Dendritic cell treated with granulocyte-macrophage colony-stimulating factor and Interleukin-4, amounts not matched to agents 40 ng/mL and 50 ng/mL, for 4 days (primary cell): Measurements from ENCODE around the gene PADI6.
A peak's percentile ranks its signal among the peaks of the same experiment; 100 is the strongest.

ENCODE experiments used
- H3K27ac Mint-ChIP-seq: one replicate; pipeline ENCODE4 v1.8.0; 2022; ENCODE audit warnings: mild to moderate bottlenecking, mixed read lengths
- H3K27me3 Mint-ChIP-seq: one replicate; pipeline ENCODE4 v1.8.0; 2022; ENCODE audit warnings: mild to moderate bottlenecking, mixed read lengths
- H3K36me3 Mint-ChIP-seq: one replicate; pipeline ENCODE4 v1.8.0; 2022; ENCODE audit warnings: low read depth, mixed read lengths
- H3K4me1 Mint-ChIP-seq: one replicate; pipeline ENCODE4 v1.8.0; 2022; ENCODE audit warnings: low read depth, mixed read lengths
- H3K4me3 Mint-ChIP-seq: one replicate; pipeline ENCODE4 v1.8.0; 2022; ENCODE audit warnings: mild to moderate bottlenecking, moderate library complexity, mixed read lengths
- H3K9me3 Mint-ChIP-seq: one replicate; pipeline ENCODE4 v1.8.0; 2022; ENCODE audit warnings: mixed read lengths
- intact Hi-C: fragments of 100-400 bp; cut with micrococcal nuclease; formaldehyde crosslinking; loops from one replicate; pipeline ENCODE4 v1.15.0; 2022

PADI6 gene

DNA sequence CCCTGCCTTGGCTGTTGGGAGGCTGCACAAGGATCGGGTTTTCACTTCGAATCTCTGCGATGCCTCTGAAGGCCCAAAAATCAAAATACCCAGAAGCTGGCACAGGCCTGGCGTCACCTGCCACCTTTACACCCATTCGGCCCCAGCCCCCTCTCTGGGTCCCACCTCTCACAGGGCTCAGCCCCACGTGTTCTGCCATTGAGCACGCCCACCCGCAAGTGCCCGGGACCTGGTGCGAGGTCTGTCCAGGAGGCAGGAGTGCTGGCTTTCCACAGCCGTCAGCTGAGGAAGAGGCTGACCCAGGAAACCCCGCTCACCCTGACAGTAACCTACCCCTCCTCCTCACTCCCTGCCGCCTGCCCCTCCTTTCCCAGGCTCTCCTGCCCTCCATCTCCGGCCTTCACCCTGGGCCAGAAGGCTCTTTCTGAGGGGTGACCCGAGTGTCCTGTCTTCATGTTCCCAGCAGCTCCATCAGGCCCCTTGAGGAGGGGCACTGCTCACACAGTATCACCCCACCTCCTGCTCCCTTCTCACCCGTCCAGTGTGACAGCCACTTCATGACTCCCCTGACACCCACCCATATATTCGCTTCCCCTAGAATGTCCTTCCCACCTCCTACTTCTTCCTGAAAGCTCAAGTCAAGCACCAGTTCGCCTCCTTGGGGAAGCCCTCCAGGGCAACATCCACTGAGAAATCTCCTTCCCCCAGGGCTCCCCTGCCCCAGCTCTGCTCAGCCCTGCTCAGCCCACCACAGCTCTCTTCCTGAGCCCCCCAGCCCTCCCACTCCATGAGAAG lies 54.0 kb downstream of the PADI6 start:
- no peak overlapping the region for H3K27ac Mint-ChIP-seq
- H3K4me3 Mint-ChIP-seq, result no peak overlapping the region
- no peaks in the 10 kb centered on the region for H3K9me3 Mint-ChIP-seq
- peaks cover 41% of the 10 kb centered on the region for H3K4me1 Mint-ChIP-seq
- H3K27me3 Mint-ChIP-seq, result no peaks in the 10 kb centered on the region
- intact Hi-C loops, result no loop called here
- peaks cover 93% of the 10 kb centered on the region for H3K36me3 Mint-ChIP-seq

DNA sequence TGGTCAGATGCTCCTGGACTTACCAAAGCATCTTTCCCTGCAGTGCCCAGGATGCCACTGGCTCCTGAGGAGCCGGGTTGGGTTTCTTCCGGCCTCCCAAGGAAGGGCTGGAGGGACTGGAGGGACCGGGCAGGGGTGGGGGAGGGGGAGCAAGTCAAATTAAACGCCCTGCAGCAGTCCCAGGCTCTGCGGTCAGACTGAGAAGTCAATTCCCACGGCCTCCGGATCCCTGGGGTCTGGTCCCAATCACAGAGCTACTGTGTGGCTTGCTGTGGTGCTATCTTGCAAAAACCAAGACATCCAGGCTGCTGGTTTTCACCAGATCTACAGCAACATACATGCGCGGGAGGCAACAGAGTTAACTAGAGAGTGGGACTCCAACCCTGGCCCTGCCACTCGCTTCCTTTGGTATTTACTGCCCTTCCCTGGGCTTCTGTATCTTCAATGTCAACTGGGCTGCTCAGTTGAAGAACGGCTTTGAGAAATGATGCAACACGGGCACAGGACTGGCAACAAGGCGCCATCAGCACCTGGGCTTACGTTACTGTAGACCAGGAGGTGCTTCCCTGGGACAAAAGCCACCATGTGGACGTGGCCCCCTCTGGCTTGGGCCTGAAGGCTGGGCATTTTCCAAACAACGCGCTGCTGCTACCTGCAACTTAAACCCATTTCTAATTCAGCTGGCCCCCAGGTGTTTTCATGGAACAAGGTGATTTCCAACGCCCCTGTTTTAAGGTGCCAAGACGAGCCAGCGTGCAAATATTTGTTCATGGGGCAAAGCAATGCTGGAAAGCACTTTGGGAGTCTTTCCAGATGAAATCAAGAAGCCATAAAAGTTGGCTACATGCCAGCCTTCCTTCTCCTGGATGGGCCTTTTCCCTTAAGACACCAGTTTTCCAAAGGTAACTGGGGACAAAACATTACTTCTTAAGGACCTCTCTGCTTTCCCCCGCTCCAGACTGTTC lies 56.0 kb downstream of the PADI6 start:
- Mint-ChIP-seq H3K4me1 (peaks cover 59% of the 10 kb centered on the region), H3K36me3 (peaks cover 88% of the 10 kb centered on the region), H3K4me3 (no peak overlapping the region), H3K9me3 (no peaks in the 10 kb centered on the region), H3K27ac (no peak overlapping the region), H3K27me3 (no peaks in the 10 kb centered on the region)
- intact Hi-C loops, result no loop called here

DNA sequence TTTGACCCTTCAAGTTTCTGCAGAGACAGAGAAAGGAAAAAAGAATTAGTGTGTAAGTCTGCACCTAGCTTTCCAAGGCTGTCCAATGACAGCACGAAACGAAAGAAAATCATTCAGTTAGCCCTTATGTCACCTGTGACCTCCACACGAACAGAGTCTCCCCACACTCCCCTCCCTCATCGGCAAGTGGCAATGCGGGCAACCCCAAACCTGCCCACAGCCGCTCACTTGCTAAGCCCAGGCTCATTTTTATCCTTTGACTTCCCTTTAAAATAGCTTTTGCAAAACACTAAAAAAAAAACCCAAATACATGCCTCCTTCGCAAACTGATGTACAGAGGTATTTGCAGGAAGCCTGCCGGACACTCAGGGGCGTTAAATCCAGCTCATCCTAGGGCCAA lies 57.2 kb downstream of the PADI6 start:
- intact Hi-C loops, result no loop called here
- H3K27me3 Mint-ChIP-seq, result no peaks in the 10 kb centered on the region
- no peaks in the 10 kb centered on the region for H3K9me3 Mint-ChIP-seq
- H3K27ac Mint-ChIP-seq, result no peak overlapping the region
- peaks cover 68% of the 10 kb centered on the region for H3K4me1 Mint-ChIP-seq
- H3K36me3 Mint-ChIP-seq, result peaks cover 88% of the 10 kb centered on the region
- no peak overlapping the region for H3K4me3 Mint-ChIP-seq

DNA sequence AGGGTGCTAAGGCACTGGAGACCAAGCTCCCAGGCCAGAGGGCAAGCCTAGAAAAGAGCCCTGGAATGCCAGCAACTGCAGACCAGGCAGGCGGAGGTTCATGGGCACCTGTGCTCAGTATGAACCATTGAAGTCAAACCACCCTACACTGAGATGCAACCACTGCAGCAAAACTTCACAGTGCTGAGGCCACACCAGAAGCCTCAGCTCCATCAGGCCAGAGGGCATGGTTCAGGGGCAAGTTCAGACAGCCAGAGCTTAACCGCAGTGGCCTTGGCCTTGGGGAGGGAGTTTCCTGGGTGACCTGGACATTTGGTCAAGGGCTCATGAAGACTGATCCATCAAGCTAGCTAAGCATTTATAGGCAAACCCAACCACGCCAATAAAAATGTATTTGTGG lies 60.4 kb downstream of the PADI6 start:
- Mint-ChIP-seq H3K9me3 (no peaks in the 10 kb centered on the region), H3K4me1 (peaks cover 72% of the 10 kb centered on the region), H3K27ac (peak overlapping the region; percentile 93), H3K36me3 (peaks cover 84% of the 10 kb centered on the region), H3K4me3 (peak overlapping the region; percentile 17), H3K27me3 (no peaks in the 10 kb centered on the region)
- intact Hi-C loops, result loop anchor here (10.0 kb wide), 1 partner anchor 182 kb away; no protein-coding TSS in a partner anchor

DNA sequence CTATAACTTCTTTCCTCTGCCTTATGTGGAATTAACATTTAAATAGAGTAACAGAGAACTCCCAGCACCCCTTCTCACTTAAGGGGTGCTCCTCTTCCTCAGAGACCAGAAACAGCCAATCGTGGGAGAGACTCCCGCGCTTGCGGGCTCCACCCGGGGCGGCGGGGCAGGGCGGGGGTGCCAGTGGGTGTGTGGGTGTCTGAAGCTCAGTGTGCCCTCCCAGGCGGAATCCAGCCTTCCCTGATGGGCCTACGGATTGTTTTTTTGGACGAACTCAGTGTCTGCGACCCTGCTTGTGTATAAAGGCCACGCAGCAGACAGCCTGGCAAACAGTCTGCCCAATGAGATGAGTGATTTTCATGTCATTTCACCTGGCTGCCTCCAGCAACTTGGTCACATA lies 61.3 kb downstream of the PADI6 start:
- peaks cover 76% of the 10 kb centered on the region for H3K36me3 Mint-ChIP-seq
- intact Hi-C loops, result loop anchor here (10.0 kb wide), 1 partner anchor 182 kb away; no protein-coding TSS in a partner anchor
- H3K4me1 Mint-ChIP-seq, result peaks cover 71% of the 10 kb centered on the region
- no peaks in the 10 kb centered on the region for H3K9me3 Mint-ChIP-seq
- no peaks in the 10 kb centered on the region for H3K27me3 Mint-ChIP-seq
- no peak overlapping the region for H3K4me3 Mint-ChIP-seq
- peak overlapping the region; percentile 11 for H3K27ac Mint-ChIP-seq

DNA sequence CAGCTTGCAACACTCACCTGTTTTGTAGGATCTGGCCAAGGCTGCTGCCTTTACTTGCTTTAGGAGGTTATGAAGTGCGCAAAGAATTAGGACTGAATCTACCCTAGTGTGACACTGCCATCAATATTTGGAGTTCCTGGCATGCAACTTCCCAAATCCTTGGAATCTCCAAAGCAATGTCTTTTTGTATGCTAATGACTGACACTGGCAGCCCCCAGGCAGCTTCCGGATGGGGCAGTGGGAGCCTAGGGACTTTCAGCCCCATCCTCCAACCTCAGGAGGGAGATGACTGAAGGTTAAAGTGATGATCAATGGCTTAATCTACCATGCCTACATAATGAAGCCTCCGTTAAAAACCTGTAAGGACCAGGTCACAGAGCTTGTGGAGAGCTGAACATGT lies 62.0 kb downstream of the PADI6 start:
- H3K4me3 Mint-ChIP-seq, result no peak overlapping the region
- H3K27ac Mint-ChIP-seq, result no peak overlapping the region
- intact Hi-C loops, result loop anchor here (10.0 kb wide), 1 partner anchor 181 kb away; no protein-coding TSS in a partner anchor
- peaks cover 71% of the 10 kb centered on the region for H3K4me1 Mint-ChIP-seq
- H3K9me3 Mint-ChIP-seq, result no peaks in the 10 kb centered on the region
- H3K36me3 Mint-ChIP-seq, result peaks cover 72% of the 10 kb centered on the region
- no peaks in the 10 kb centered on the region for H3K27me3 Mint-ChIP-seq

DNA sequence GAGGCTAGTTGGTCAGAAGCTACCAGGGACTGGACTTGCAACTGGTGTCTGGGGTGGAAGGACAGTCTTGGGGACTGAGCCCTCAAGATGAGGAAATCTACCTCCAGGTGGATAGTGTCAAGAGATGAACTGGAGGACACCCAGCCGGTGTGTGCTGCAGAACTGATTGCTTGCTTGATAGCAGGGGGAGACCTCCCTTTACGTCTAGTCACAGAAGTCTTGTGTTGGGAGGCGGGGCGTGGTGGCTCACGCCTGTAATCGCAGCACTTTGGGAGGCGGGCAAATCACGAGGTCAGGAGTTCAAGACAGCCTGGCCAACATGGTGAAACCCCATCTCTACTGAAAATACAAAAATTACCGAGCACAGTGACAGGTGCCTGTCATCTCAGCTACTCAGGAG lies 62.6 kb downstream of the PADI6 start:
- Mint-ChIP-seq H3K4me3 (no peak overlapping the region), H3K9me3 (no peaks in the 10 kb centered on the region), H3K27me3 (no peaks in the 10 kb centered on the region), H3K4me1 (peaks cover 66% of the 10 kb centered on the region), H3K27ac (peak overlapping the region; percentile 36), H3K36me3 (peaks cover 71% of the 10 kb centered on the region)
- intact Hi-C loops, result loop anchor here (10.0 kb wide), 1 partner anchor 180 kb away; no protein-coding TSS in a partner anchor

DNA sequence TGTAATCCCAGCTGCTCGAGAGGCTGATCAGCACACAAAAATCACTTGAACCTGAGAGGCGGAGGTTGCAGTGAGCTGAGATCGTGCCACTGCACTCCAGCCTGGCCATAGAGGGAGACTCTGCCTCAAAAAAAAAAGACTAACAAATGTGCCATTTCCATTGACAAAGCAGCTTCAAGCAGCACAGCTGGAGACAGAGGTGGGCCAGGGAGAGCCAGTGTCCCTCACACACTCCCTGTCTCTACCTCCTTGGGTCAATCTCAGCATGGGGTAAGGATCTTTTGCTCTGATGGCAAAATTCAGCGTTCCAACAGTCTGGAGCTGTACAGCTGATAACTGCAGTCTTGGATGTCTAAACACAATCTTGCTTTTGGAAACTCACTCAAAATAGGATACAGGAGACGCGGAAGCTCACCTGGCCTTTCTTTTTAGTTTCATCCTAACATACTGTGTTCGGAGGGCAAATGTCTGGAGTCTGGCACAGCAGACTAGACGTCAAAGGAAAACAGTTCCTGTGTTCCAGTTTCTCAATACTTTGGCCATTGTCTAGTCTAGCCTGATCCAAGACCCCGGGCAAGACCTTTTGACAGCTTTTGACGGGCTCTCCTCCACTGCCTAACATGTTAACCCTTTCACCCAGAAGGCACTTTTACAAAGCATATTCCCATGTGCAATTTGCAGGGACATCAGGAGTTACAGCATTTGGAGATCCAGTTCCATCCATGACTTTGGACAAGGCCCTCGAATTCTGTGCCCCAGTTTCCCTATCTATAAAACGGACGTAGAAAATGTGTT lies 64.6 kb downstream of the PADI6 start:
- no peaks in the 10 kb centered on the region for H3K9me3 Mint-ChIP-seq
- H3K27ac Mint-ChIP-seq, result peak overlapping the region; percentile 9
- peak overlapping the region; percentile 69 for H3K4me3 Mint-ChIP-seq
- intact Hi-C loops, result loop anchor here (10.0 kb wide), 1 partner anchor 178 kb away; no protein-coding TSS in a partner anchor
- H3K4me1 Mint-ChIP-seq, result peaks cover 72% of the 10 kb centered on the region
- peaks cover 11% of the 10 kb centered on the region for H3K27me3 Mint-ChIP-seq
- H3K36me3 Mint-ChIP-seq, result peaks cover 62% of the 10 kb centered on the region

DNA sequence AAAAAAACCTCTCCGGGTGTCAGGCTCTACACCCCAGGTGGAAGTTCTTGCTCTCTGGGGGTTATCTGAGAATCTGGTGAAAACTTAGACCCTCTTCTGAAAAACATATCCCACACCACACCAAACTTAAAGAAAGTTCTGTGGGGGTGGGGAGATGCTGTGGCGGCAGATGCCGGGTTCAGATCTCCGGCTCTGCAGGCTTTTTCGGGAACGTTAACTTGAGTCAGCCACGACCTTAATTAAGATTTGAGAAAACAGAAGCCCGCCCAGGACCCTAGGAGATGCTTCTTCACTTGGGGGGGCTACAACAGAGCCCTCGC lies 65.2 kb downstream of the PADI6 start:
- no peaks in the 10 kb centered on the region for H3K9me3 Mint-ChIP-seq
- intact Hi-C loops, result loop anchor here (10.0 kb wide), 1 partner anchor 178 kb away; no protein-coding TSS in a partner anchor
- H3K4me1 Mint-ChIP-seq, result peaks cover 65% of the 10 kb centered on the region
- H3K36me3 Mint-ChIP-seq, result peaks cover 58% of the 10 kb centered on the region
- H3K27ac Mint-ChIP-seq, result peak overlapping the region; percentile 9
- H3K27me3 Mint-ChIP-seq, result peaks cover 14% of the 10 kb centered on the region
- H3K4me3 Mint-ChIP-seq, result peak overlapping the region; percentile 69

DNA sequence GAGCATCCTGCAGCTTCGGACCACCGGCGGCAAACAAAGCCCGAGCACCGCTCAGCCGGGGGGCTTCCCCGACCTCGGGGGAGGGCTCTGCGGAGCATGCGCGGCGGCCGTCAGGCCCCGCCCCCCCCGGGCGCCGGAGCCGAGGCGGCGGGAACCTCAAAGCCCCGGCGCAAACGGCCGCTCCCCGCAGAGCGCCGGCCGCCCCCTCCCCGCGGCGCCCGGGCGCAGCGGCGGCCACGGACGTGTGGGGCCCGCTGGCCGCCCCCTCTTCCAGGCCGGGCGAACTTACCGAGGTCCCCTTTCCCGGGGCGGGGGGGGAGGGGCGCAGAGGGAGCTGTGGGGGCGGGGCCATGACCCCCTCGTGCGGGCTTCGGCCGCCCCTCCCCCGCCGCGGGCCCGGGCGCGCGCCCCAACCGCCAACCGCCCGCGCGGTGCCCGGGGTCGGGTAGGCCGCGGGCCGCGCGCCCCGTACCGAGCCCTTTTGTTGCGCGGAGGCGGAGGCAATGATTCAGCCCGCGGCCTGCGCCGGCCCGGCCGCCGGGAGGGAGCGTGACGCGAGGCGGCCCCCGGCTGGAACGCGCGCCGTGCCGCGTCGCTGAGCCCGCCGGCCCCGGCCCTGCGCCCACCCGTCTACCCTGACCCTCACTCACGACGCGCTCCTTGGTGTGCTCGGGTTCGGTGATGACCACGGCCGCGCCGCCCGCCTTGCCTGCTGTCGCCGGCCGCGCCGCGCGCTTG lies 65.8 kb downstream of the PADI6 start:
- H3K27me3 Mint-ChIP-seq, result peaks cover 15% of the 10 kb centered on the region
- intact Hi-C loops, result loop anchor here (10.0 kb wide), 1 partner anchor 177 kb away; no protein-coding TSS in a partner anchor
- peaks cover 60% of the 10 kb centered on the region for H3K4me1 Mint-ChIP-seq
- H3K9me3 Mint-ChIP-seq, result no peaks in the 10 kb centered on the region
- H3K27ac Mint-ChIP-seq, result peak overlapping the region; percentile 99
- H3K36me3 Mint-ChIP-seq, result peaks cover 52% of the 10 kb centered on the region
- H3K4me3 Mint-ChIP-seq, result peak overlapping the region; percentile 95

DNA sequence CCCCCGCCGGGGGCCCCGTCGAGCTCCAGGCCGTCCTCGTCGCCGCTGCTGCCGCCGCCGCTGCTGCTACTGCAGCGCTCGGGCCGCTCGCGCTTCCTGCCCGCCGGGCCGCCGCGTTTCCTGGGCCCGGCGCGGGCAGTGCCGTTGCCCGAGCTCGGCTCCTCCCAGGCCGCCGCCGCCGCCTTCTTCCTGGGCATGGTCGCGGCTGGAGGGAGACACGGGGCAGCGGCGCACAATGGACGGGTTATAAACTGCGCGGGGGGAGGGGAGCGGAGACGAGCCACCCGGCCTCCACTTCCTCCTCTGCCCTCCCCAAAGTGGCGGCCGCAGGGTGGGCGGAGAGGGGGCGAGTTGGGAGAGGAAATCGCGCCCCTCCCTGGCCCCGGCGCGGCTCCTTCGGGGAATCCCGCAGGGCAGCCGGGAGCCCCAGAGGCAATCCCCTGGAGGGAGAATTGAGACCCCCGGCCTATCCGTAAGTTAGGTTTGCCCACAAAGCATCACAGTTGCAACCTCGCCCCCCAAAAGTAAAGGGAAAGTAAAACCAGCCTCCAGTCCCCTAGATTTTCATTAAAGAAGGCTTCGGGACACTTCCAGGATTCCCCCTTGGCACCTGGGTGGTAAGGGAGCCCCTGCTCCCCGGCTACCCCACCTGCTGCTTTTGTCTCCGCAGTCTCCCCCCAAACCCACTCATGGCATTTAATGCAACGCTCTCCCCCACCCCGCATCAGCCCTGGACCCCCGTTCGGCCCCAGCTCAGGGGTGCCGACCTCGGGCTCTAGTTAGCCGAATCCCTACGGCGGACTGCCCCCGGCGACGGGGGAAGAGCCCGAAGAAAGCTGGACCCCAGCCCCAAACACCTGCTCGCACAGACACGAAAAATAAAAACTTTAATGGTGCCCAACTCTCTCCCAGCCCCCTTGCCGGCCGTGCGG lies 66.6 kb downstream of the PADI6 start:
- Mint-ChIP-seq H3K4me1 (peaks cover 51% of the 10 kb centered on the region), H3K27me3 (peaks cover 20% of the 10 kb centered on the region), H3K27ac (peak overlapping the region; percentile 99), H3K4me3 (peak overlapping the region; percentile 95), H3K36me3 (peaks cover 44% of the 10 kb centered on the region), H3K9me3 (no peaks in the 10 kb centered on the region)
- intact Hi-C loops, result loop anchor here (10.0 kb wide), 1 partner anchor 176 kb away; no protein-coding TSS in a partner anchor
